ENCODE measurements around the gene PLEKHA5.

The PLEKHA5 gene

DNA sequence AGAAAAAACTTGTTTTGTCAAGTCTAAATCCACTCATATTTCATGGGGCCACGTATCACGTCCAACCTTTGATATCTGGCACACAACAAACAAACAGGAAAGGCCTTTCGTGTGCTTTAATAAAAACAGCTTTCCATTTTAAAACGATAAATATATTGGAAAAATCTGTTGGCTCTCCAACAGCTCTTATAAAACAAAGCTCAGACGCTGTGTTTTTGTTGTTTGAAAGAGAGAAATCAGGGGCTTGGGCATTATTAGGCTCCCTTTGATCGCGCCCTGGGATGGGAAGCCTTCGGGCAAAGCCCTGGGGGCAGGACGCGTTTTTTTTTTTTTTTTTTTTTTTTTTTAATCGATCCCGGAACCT is 429 bp upstream of the PLEKHA5 start:
- DNase-seq, result no peak

DNA sequence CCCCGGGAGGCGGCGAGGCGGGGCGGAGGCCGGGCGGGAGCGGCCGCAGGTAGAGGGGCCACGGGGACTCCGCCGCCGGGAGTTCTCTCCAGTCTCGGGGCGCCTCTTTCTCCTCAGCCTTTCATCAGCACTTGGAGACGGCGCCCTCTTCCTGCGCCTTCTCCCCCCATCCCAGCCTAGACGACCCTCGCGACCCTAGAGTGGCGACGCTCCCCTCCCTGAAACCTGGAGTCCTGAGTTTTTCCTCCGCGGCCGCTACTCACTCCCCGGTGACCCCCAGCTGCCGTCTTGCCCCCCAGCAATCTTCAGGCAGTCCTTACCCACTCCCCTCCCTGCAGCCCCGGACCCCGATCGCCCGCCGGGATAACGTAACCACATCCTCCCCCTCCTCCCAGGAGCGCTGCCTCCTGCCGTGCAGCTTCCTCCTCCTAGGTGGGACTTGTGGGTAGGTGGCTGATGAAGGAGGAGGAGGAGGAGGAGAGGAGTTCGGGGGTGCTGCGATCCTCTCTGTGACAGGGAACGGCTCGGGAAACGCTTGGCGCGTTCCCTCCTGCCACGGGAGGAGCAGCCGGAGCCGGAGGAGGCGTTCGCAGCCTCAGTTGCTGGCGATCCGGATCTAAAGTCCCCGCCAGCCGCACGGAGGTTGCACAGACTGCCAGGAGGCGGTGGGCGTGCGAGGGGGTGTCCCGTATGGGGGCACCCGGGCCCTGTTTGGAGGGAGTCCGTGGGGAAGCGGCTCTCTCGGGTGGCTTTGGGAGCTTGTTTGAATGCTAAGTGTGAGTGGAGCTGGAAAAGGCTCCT is 891 bp downstream of the PLEKHA5 start:
- DNase-seq, result no peak

DNA sequence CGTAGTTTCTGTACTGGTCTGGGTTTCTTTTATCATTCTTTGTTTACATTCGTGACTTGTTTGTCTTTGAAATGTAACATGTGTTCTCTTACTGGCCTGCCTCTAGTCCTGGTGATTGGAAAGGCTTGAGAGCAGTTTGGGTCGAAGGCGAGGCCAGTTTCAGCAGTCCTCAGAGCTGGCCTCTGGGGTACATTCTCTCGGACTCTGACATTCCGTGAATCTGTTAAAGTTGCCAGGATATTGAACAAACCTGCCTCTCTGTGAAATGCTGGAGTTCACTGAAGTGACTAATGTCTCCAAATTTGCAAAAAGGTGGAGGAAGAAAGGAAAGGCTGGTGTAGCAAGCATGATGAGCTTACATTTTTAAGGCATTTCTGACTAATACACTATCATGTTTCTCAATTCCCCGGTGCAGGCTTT is 1.5 kb downstream of the PLEKHA5 start:
- DNase-seq, result no peak

DNA sequence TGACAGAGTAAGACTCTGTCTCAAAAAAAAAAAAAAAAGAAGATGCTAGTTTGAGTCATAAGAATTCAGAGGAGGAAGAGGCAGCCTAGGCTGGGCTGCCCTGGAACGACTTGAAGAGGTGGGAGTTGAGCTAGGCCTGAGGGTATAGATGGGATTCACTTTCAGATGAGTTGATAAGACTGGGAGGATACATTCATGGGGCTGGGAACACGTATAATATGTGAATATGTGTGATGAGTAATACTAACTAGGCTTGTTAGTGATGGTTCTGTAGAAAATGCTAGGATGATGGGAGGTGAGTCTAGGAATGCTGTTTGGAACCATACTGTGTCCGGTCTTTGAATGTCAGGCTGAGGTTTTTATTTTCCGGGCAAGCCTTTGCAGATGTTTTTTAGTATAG is 9.0 kb downstream of the PLEKHA5 start:
- no peak for DNase-seq

DNA sequence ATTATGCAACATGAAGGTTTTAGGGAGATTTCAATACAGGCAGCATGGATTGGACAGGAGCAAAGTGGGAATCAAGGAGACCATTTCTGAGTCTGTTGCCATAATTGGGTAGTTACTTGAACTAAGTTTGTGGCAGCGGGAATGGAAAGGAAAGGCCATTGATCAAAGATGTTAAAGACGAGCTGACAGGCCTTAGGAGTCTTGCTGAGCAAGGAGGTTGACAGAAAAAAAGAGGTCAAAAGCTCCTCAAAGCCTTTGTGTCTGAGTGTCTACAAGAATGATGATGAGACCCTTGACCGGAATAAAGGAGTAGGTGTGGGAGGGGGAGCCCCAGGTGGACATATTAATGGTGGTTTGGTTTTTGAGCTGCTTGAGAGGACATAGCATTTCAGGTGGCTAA is 9.4 kb downstream of the PLEKHA5 start:
- no peak for DNase-seq

DNA sequence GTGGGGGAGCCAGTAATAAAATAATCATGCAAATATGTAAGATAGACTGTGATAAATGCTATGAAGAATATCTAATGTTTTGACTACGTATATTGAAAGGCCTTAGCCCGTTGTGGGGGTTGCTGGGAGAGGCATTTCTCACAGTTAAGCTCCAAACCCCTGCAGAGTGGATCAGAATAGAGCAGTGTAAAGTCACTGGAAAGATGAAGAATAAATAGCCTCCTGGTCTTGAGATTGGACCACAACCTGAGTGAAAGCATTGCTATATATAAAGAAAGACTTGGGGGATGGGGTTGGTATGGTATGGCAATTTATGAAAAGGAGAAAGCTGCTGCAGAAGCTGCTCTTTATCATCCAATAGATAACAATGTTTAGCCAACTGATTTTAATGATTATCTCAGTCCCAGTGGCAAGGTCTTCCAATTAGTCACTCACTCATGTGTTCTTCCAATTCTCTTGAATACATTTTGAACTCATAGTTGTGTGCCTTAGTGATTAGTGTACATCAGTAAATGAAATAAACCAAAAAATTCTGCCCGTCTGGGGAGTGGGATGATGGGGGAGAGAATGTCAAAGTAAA is 10.2 kb downstream of the PLEKHA5 start:
- DNase-seq, result no peak

DNA sequence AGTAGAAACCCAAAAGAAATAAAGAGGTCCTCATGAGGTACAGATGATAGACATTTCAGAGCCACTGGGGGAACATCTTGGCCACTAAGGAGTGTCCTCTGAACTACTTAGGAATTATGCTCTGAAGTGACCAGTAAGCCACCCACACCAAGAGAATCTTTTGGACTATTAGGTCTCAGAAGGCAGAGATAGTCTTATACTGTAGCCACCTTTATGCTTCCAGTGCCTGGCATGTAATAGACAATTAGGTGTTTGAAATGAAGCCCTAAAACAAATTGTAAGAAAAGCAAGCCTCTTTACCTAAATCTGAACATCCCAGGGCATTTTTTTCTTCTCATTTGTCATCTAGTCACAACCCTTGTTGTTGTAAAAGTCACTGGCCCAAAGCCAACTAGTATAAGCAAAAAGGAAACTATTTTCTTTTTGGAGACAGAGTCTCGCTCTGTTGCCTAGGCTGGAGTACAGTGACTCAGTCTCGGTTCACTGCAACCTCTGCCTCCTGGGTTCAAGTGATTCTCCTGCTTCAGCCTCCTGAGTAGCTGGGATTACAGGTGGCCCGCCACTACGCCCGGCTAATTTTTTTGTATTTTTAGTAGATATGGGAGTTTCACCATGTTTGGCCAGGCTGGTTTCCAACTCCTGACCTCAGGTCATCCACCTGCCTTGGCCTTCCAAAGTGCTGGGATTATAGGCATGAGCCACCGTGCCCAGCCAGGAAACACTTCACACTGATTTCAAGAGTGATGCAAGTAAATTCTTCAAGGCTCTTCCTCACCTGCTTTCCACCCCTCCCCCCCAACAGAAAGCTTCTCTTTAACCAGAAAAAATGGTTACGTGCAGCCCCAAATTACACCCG is 11.1 kb downstream of the PLEKHA5 start:
- no peak for DNase-seq

DNA sequence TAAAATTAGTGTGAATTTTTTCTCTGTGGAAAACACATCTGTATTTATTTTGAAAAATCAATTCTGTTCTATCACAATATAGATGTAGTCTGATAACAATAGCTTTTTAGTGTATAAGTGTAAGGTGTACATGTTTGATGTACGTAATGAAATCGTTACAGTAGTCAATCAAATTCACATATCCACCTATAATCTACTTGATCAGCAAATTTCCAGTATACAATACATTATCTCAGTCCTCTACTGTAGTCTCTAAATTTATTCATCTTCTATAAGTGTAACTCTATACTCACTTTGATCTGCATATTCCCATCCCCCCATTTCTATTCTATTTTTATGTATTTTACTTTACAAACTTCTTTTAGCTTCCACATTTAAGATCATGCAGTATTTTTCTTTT is 13.0 kb downstream of the PLEKHA5 start:
- DNase-seq, result no peak

DNA sequence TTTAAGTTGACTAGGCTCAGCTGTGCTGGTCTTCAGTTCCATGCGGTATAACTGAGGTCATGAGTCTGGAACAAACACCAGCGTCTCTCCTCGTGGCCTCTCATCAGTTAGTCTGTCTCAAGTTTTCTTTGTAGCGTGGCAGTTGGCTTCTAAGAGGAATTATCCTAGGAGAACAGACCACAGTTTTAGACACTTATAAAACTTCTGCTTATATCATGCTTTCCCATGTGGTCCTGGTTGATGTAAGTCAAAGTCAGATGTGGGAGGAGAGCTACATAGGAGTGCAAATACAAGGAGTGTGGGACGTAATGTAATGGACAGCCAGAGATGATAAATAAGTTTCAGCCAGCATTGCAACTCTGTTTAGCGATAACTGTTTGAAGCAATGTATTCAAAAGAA is 14.8 kb downstream of the PLEKHA5 start:
- no peak for DNase-seq

DNA sequence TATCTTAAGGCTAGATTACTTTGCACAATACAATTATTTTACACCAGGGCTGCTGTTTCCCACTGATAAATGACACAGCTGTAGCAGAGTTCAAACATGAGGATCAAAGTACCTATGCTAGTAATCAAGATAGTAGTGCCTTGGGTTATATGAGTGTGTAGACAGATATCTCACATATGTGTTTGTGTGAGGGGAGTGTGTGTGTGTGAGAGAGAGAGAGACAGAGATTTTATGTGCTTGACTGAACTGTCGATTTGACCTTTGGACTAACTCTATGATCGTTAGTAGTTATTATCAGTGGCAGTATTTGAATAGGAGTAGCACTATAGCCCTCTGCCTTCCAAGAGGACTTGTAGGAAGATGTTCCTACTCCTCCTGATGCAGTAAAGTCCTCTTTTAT is 15.5 kb downstream of the PLEKHA5 start:
- DNase-seq, result no peak

DNA sequence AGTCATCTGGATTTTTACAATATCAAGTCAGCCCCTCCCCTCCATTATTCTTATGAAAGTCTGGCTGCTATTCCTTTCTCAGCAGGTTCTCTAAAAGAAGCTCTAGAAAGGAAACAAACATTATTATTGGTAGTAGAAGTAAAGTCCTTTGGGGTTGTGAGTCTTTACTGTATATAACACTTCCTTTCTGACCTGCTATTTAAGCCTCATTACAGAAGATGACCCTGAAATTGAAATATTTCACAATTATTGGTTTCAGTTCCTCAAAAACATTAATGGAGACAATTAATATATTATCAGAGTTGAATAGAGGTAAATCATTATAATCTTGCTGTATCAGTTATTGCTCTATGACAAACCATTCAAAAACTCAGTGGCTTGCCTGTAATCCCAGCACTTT is 19.3 kb downstream of the PLEKHA5 start:
- no peak for DNase-seq

DNA sequence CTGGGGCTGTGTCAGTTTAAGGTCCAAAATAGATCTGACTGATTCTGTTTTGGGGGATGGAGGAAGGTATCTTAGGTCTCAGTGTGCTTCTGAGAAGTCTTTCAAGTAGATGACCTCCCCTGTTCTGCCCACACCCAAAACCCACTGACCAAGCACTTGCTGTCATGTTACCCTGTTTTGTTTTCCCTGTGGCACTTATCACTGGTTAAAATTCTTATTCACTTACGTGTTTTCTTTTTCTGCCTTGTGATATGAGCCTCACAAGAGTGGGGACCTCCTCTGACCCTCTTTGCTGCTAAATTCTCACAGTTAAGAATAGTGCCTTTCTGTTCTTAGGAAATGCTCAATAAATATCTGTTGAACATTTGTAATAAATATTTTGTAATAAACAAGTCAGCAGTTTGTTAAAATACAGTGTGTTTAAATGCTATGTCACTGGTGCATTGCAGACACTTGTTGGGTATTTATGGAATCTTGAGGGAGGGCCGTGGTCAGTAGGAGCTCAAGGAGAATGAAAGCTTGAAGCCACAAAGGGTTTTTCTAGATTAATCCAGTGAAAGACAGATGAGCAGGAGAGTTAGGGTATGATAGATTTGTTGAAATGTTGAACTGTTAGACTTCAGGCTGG is 20.9 kb downstream of the PLEKHA5 start:
- DNase-seq, result no peak

DNA sequence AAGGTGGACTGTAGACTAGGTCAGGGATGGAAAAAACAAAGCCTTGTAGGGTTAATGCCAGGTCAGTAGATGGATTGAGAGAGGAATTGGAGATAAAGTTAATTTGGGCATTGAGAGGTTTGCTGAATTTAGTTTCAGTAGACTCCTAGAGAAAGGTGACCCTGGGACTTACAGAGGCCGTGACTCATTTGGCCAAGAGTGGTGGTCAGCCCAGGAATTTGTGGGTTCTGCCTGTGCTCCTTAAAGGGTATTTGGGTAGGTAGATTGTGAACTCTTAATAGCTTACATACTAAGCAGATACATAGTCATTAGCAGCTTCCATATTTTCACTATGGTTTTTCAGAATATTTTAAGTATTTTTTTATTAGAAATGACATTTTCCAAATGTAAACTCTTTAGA is 21.8 kb downstream of the PLEKHA5 start:
- DNase-seq, result no peak

DNA sequence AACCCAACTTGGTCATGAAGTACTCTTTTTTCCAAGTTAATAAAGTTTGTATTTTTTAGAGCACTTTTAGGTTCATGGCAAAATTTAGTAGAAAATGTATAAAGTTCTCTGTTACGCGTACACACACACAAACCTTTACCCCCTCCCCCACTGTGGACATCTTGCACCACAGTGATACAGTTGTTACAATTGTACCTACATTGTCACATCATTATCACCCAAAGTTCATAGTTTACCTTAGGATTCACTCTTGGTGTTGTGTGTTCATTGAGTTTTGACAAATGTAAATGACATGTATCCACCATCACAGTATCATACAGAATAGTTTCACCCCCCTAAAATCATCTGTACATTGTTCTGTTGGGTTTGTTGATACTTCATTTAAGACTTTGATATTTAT is 23.9 kb downstream of the PLEKHA5 start:
- no peak for DNase-seq

DNA sequence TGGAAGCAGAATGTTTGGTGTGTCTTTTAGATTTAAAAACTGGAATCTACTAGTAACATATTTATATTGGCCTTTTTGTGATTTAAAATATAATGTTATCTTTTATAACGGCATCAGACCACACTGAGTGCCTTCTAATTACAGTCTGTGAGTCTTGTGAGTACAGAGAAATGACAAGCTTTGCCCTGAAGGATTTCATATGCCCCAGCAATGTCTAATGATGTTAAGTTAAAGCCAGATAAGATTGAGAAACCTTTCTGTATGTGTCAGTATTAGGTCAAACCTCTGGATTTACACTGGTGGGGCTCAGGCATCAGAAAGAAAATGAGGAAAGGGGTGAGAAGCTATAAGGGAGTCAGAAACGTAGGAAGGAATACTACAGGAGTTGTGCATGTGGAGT is 25.2 kb downstream of the PLEKHA5 start:
- DNase-seq, result no peak

DNA sequence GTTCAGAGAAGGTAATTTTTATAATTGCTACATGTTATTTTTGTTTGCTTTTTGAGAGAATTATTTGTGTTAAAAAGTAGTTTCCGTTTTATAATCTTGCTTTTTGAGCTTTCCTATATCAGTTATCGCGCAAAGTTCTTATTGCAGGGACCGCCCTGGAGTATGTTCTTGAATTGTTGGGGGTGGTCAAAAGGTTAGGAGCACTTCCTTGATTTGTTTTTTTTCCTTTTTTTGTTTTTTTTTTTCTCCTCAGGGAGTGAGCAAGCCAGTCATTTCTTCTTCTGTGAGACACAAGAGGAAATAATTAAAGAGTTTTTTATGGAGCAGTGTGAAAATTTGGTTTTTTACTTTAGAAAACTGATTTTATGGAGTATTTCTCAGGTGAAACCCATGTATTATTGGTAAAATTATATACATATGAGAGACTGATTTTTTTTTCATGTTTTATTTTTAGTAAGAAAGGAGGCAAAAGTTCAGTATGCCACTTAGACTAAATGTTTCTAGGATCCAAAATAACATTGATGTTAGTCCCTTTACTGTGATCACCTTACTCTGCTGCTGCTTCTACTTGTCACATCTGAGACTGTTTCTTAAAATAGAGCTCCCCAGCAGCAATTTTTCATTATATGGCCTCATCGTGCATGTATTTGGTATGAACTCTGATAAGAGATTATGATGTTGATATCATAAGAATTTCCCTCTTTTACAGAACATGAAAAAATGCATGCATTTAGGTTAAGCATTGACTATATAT is 26.6 kb downstream of the PLEKHA5 start:
- DNase-seq, result no peak

DNA sequence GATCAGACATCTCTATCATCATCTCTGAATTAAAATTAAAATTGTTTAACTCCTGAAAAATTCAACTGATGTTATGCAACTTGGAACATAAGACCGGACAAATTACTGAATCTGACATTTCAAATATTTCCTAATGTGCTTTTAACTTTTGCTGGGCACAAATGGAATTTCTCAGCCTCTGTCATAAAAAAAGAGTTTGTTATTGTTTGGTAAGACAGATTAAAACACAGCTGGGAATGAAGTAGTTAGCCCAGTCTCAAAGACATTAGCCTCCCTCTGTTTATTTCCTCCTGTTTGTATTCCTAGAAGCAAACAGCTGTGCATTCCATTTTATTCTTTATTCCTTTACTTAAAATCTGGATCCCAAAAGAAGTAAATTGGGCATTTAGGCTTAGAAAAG is 29.4 kb downstream of the PLEKHA5 start:
- no peak for DNase-seq

DNA sequence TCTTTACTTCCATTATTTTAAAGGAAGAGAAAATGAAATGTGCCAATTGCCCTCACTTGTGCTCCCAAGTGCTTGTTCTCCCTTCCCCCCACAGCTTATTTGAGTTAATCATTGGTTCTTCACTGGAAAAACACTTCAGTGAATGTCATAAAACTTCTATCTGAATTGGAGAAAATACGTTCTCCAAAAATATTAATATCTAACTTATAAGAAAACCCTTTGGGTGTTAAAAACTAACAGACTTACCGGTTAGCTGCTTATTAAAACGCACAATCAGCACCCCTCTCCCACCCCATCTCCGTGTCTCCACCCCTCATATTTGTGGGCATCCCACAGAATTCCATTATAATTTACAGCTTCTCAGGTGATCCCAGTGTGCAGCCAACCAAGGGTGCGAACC is 31.7 kb downstream of the PLEKHA5 start:
- no peak for DNase-seq

DNA sequence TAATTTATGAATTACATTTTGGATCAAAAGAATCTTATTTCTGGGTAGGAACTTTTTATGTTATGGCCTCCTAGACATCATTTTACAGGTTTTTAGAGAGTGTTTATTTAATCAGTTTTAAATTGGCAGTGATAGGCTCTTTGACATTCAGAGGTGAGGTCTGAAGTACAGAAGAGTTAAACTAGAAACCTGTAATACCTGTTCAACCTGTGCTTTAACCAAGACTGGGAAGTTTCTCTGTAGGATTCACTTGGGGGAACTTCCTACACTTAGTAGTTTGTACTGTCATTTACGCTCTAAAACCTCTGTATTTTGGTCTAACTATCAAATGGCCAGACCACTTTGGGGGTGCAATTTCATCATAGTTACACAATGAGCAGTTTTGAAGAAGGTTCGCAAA is 35.9 kb downstream of the PLEKHA5 start:
- no peak for DNase-seq

DNA sequence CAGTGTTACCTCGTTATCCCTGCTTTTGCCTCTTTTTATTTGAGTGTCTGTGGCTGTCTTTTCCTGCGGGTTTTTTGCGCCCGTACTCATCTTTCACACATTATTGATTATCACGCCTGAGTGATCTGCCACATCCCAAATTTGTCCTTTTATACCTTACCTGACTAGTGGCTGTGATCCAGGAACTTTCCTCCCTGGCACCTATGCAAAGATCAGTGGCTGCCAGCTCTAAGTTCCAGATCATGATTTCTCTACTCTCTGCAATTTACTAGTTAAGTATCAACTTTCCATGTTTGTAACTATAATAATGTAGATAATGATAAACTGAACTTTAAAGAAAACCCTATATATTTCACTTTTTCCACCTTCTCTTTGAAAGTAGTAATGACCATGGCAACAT is 36.9 kb downstream of the PLEKHA5 start:
- no peak for DNase-seq

DNA sequence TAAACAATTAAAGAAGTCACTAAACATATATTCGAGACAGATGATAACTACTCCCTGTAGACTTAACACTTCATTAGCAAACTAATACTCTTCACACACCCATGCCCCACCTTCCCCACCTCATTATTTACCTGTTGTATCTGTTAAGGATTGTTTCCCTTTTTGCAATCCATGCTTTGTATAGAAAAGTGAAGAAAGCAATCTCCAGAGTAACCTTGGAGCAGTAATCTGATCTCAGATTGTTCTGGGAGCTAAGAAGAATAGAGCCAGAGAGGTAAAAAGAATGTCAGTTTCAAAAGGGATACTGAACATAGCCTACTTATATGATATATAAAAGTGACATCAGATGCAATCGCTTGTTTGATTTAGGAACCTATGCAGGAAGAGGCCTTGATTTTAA is 37.4 kb downstream of the PLEKHA5 start:
- DNase-seq, result no peak

DNA sequence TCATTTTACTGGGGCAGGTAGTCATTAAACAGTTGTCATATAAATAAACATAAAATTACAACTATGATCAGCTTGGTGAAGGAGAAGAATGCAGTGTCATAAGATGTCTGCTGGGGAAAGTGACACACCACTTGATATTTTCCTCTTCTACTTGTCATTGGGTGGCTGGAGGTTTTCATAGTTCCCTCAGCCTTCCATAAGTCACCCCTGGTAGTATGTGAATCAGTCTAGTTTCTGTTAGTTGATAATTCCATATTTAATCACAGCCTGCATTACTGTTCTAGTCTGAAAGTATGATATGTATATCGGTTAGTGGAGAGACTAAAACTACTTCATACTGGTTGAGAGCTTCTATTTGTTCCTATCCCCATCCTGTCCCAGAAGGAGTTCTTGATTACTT is 38.2 kb downstream of the PLEKHA5 start:
- no peak for DNase-seq

DNA sequence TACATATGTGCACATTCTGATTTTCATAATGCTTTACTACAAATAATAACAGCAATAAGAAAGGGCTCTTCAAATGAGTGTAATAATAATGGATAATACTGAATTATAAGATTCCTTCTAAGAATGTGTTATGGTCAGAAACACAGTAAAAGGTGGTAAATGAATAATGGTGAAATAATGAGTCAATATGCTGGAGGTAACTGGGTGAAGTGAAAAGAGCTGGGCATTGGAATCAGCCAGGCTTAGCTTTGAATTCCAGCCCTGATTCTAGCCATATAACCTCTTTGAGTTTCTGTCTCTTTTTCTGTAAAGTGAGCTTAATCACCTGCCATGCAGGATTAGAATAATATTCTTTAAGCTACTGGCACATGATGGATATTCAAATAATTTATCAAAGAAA is 39.1 kb downstream of the PLEKHA5 start:
- no peak for DNase-seq
